Activated B cell treated with CpG ODN at 0.5 μM for 24 hours (primary cell): ENCODE results near the gene AIMP1. TPM values are rescaled to one million over a fixed set of nuclear protein-coding genes. Genes with fewer than 3 reads are reported as not detected.

Source experiments
- ATAC-seq: fragments of 200-7000 bp; cut with Tn5 transposase; one replicate; pipeline ENCODE4 v1.10.0; 2021; ENCODE audit warnings: low read depth, mild to moderate bottlenecking, moderate library complexity
- CTCF ChIA-PET: fragments of 350-600 bp; sonication (Branson Sonifier 250); formaldehyde crosslinking; loops from one replicate; lab custom pipeline; 2021; ENCODE audit warnings: antibody characterized with exemption; lab: Charles Lee
- POLR2A ChIA-PET: fragments of 350-600 bp; sonication (Branson Sonifier 250); formaldehyde crosslinking; loops from one replicate; lab custom pipeline; 2021; ENCODE audit warnings: antibody characterized with exemption; lab: Charles Lee
- DNase-seq: peaks from one replicate; pipeline ENCODE4 v3.0.0; 2022
- H3K27ac Mint-ChIP-seq: one replicate; pipeline ENCODE4 v1.8.0; 2020; ENCODE audit warnings: mixed read lengths
- H3K27me3 Mint-ChIP-seq: one replicate; pipeline ENCODE4 v1.8.0; 2021; ENCODE audit warnings: mixed read lengths
- H3K36me3 Mint-ChIP-seq: one replicate; pipeline ENCODE4 v1.8.0; 2021; ENCODE audit warnings: low read depth, mixed read lengths
- H3K4me1 Mint-ChIP-seq: one replicate; pipeline ENCODE4 v1.8.0; 2021; ENCODE audit warnings: mixed read lengths
- H3K4me3 Mint-ChIP-seq: one replicate; pipeline ENCODE4 v1.8.0; 2020; ENCODE audit warnings: mild to moderate bottlenecking, mixed read lengths
- H3K9me3 Mint-ChIP-seq: one replicate; pipeline ENCODE4 v1.8.0; 2020; ENCODE audit warnings: mixed read lengths
- CTCF ChIP-seq: fragments of 200-600 bp; IDR thresholded peaks from one replicate; pipeline ENCODE4 v1.8.0; 2022; ENCODE audit warnings: antibody characterized with exemption, mild to moderate bottlenecking
- intact Hi-C: fragments of 100-400 bp; cut with micrococcal nuclease; formaldehyde crosslinking; loops from one replicate; pipeline ENCODE4 v1.15.1; 2024
- total RNA-seq: library from RNA; stranded (reverse); gene quantifications from 2 replicates; pipeline ENCODE4 v1.2.3, GENCODE V29; 2022

The AIMP1 gene
- total RNA-seq, 1 donor from 2014 or later = 53.5 TPM

- no peak for DNase-seq
These were observed 21.6 kb downstream of the AIMP1 start for GRCh38 chr4:106337916-106338315.

GRCh38 chr4:106338671-106339070 is 22.3 kb downstream of the AIMP1 start:
- no peaks in the 10 kb centered on the region for H3K27me3 Mint-ChIP-seq
- H3K4me1 Mint-ChIP-seq = peaks cover 32% of the 10 kb centered on the region
- intact Hi-C loops = no loop called here
- peaks cover 19% of the 10 kb centered on the region for H3K9me3 Mint-ChIP-seq
- no peak overlapping the region for H3K27ac Mint-ChIP-seq
- peaks cover 87% of the 10 kb centered on the region for H3K36me3 Mint-ChIP-seq
- TF ChIP-seq CTCF = no peak
- no peak overlapping the region for H3K4me3 Mint-ChIP-seq
- no peak for ATAC-seq
- DNase-seq = no peak
- ChIA-PET CTCF (no interaction called here), POLR2A (no interaction called here)

More at GRCh38 chr4:106337916-106338315, 21.6 kb downstream of the AIMP1 start:
- peaks cover 88% of the 10 kb centered on the region for H3K36me3 Mint-ChIP-seq
- peaks cover 19% of the 10 kb centered on the region for H3K9me3 Mint-ChIP-seq
- H3K4me3 Mint-ChIP-seq = no peak overlapping the region
- ChIA-PET POLR2A (no interaction called here), CTCF (no interaction called here)
- no peak overlapping the region for H3K27ac Mint-ChIP-seq
- peaks cover 30% of the 10 kb centered on the region for H3K4me1 Mint-ChIP-seq
- ATAC-seq = no peak
- intact Hi-C loops = no loop called here
- no peak for TF ChIP-seq CTCF
- no peaks in the 10 kb centered on the region for H3K27me3 Mint-ChIP-seq

GRCh38 chr4:106339431-106339830 is 23.1 kb downstream of the AIMP1 start:
- H3K27ac Mint-ChIP-seq = no peak overlapping the region
- no peak for DNase-seq
- peaks cover 35% of the 10 kb centered on the region for H3K4me1 Mint-ChIP-seq
- no peak overlapping the region for H3K4me3 Mint-ChIP-seq
- H3K36me3 Mint-ChIP-seq = peaks cover 87% of the 10 kb centered on the region
- ATAC-seq = no peak
- intact Hi-C loops = no loop called here
- ChIA-PET CTCF (no interaction called here), POLR2A (interaction anchor here (0.5 kb wide), 1 partner anchor 135 kb away, joined by 3 read pairs; no protein-coding TSS in a partner anchor)
- no peaks in the 10 kb centered on the region for H3K27me3 Mint-ChIP-seq
- no peak for TF ChIP-seq CTCF
- peaks cover 19% of the 10 kb centered on the region for H3K9me3 Mint-ChIP-seq

- peaks cover 19% of the 10 kb centered on the region for H3K9me3 Mint-ChIP-seq
- intact Hi-C loops = no loop called here
- no peak overlapping the region for H3K27ac Mint-ChIP-seq
- ChIA-PET CTCF (no interaction called here), POLR2A (no interaction called here)
- H3K4me3 Mint-ChIP-seq = no peak overlapping the region
- peaks cover 84% of the 10 kb centered on the region for H3K36me3 Mint-ChIP-seq
- H3K27me3 Mint-ChIP-seq = no peaks in the 10 kb centered on the region
- H3K4me1 Mint-ChIP-seq = peaks cover 35% of the 10 kb centered on the region
- TF ChIP-seq CTCF = no peak
- no peak for ATAC-seq
- no peak for DNase-seq
These were observed 24.4 kb downstream of the AIMP1 start for GRCh38 chr4:106340774-106341173.

GRCh38 chr4:106343865-106344646 is 27.7 kb downstream of the AIMP1 start:
- ChIA-PET CTCF (no interaction called here), POLR2A (no interaction called here)
- no peak overlapping the region for H3K4me3 Mint-ChIP-seq
- H3K36me3 Mint-ChIP-seq = peaks cover 78% of the 10 kb centered on the region
- no peak for TF ChIP-seq CTCF
- peaks cover 8% of the 10 kb centered on the region for H3K9me3 Mint-ChIP-seq
- H3K27ac Mint-ChIP-seq = no peak overlapping the region
- H3K27me3 Mint-ChIP-seq = no peaks in the 10 kb centered on the region
- DNase-seq = no peak
- H3K4me1 Mint-ChIP-seq = peaks cover 33% of the 10 kb centered on the region
- intact Hi-C loops = no loop called here
- ATAC-seq = no peak
